AG10803 (cell line): ENCODE data around the gene EBF4.
"Not testable (repeated sequence)": the region's sequence is repeated elsewhere in the genome, so short reads cannot be mapped to it uniquely, and the experiment has no call there.

Experiments used
- DNase-seq: peaks from one replicate; pipeline ENCODE4 v3.0.0; 2010; ENCODE audit warnings: low read depth
- H3K4me3 ChIP-seq: 2 replicates; pipeline ENCODE4 v1.5.1; 2011; ENCODE audit warnings: mild to moderate bottlenecking, low read length, control low read depth
- TF ChIP-seq, protein P1 (sequence below): conservative IDR thresholded peaks from 2 replicates; pipeline ENCODE4 v1.5.1; 2011; ENCODE audit warnings: mild to moderate bottlenecking, low read length, control low read depth, inconsistent platforms

The EBF4 gene

DNA sequence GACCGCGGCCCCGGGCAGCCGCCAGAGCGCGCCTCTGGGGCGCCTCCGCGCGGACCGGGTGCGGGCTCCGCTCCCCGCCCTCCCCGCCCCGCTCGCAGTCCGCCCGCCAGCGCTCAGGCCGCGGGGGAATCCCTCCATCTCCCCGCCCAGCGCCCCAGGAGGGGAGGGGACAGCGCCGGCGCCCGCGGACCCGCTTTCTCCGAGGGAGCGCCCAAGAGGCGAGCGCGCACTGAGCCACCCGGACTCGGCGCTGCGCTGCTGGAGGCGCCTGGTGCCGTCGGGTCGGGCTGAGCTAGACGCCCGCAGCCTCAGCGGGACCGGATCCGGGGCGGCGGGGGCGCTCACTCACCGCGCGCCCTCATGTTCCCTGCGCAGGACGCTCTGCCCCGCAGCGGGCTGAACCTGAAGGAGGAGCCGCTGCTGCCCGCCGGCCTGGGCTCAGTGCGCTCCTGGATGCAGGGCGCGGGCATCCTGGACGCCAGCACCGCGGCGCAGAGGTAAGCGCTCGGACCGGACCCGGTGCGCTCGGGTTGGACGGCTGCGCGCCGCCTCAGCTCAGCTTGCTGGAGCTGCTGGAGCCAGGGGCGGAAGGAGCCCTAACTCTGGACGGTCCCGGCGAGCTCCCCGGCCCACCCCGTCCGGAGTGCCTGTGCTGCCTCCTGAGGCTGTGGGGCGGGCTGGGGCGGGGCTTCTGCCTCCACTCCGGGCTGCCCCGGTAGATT lies 867 bp downstream of the EBF4 start:
- H3K4me3 ChIP-seq: no peak overlapping the region
- TF ChIP-seq, protein P1, sequence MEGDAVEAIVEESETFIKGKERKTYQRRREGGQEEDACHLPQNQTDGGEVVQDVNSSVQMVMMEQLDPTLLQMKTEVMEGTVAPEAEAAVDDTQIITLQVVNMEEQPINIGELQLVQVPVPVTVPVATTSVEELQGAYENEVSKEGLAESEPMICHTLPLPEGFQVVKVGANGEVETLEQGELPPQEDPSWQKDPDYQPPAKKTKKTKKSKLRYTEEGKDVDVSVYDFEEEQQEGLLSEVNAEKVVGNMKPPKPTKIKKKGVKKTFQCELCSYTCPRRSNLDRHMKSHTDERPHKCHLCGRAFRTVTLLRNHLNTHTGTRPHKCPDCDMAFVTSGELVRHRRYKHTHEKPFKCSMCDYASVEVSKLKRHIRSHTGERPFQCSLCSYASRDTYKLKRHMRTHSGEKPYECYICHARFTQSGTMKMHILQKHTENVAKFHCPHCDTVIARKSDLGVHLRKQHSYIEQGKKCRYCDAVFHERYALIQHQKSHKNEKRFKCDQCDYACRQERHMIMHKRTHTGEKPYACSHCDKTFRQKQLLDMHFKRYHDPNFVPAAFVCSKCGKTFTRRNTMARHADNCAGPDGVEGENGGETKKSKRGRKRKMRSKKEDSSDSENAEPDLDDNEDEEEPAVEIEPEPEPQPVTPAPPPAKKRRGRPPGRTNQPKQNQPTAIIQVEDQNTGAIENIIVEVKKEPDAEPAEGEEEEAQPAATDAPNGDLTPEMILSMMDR: no peak
- no peak for DNase-seq

DNA sequence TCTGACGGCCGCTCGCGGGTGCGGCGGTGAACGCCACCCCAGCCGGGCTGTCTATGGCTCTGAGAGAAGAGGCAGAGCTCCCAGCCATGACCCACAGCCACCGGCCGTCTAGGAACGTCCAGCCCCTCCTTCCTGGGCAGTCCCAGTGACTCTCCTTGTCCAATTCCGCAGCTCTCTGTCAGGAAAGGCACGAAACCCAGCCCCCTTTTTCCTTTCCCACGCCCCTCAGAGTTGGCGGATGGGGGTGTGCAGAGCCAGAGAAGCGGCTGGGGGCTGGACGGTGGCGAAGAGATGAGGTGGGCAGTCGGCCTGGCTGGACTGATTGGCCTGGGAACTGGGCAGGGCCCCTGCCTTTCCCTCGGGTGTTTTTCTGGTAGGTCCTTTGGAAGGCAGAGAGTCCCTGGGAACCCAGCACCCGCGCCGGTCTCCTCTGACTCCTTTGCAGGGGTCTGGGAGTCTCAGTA lies 1.5 kb downstream of the EBF4 start:
- TF ChIP-seq, protein P1: no peak
- no peak overlapping the region for H3K4me3 ChIP-seq
- no peak for DNase-seq

DNA sequence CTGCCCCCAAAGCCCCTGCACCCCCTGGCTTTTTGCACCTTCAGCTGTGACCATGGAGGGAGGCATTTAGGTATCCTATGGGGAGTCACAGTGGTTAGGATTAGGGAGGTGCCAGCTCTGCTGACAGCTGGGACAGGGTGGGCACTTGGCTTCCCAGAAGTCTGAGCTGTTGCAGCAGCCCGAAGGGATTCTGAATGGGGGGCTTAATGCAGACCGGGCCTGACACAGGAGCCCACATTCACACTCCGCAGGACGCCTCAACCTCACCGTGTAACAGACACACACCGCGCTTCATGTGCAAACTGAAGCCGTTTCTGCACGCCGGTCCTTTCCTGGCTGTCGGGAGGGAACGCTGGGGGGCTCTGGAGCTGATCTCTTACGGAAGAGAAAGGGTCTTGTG lies 1.9 kb downstream of the EBF4 start:
- DNase-seq: no peak
- TF ChIP-seq, protein P1: no peak
- no peak overlapping the region for H3K4me3 ChIP-seq

DNA sequence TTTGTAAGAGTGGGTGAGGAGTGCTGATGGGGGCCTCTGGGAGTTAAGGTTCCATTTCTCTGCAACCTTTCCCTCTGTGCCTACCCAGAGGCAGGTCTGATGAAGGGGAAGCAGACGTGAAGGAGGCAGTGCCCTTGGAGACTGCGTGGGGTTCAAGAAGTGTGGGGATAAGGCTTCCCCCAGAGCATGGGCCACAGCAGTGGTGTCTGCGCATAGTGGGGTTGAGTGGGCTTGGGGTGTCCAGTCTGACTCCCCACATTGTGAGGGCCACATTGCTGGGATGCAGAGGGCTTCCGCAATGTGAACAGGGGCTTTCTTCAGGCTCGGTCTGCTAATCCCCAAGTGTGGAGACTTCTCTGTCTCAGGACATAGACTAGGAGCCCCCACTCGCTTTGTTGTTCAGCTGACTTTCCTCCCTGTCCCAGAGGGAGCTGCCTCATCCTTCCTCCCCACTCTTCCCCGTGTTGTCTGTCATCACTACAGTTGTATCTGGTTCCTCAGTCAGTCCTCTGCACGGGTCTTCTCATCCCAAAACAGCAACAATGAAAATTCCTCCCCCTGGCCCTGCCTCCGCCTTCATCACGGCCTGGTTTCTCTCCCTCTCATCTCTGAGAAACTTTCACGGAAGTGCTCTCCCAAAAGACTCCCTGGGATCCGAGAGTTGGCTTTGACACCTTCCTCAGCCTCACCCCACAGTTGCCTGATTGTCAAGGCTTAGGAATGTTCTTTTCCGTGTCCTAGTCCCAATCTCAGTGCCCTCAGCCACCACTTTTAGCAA lies 2.8 kb downstream of the EBF4 start:
- no peak overlapping the region for H3K4me3 ChIP-seq
- DNase-seq: no peak
- TF ChIP-seq, protein P1: no peak

DNA sequence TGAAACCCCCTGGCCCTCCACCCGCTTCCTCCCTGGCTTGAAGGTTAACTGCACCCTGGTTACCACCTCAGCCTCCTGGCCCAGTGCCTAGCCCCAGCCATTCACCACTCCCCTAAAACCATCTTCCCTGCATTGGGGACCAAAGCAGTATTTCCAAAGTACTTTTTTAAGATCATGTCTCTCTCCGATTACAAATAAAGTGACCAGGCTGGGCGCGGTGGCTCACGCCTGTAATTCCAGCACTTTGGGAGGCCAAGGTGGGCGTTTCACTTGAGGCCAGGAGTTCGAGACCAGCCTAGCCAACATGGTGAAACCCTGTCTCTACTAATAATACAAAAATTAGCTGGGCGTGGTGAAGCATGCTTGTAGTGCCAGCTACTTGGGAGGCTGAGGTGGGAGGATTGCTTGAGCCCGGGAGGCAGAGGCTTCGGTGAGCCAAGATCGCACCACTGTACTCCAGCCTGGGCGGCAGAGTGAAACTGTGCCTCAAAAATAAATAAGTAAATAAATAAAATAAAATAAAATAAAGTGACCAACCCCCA lies 3.5 kb downstream of the EBF4 start:
- DNase-seq, H3K4me3 ChIP-seq: not testable (repeated sequence)

DNA sequence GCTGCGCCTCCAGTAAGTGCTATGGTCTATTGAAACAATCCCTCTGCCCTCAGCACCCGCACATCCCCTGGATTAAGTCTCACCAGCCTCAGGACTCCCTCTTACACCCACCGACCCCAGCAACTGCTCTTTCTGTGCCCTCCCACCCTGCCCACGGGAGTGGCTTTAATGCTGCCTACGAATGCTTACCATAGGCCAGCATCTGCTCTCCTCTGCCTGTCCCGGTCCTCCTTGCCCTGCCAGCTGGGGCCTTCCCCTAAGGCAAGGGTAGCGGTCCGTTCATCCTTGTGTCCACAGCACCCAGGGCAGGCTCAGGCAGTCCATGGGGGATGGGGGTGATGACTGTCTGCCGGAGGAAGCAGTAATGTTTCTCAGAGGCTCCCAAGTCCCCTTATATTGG lies 4.1 kb downstream of the EBF4 start:
- no peak for DNase-seq

DNA sequence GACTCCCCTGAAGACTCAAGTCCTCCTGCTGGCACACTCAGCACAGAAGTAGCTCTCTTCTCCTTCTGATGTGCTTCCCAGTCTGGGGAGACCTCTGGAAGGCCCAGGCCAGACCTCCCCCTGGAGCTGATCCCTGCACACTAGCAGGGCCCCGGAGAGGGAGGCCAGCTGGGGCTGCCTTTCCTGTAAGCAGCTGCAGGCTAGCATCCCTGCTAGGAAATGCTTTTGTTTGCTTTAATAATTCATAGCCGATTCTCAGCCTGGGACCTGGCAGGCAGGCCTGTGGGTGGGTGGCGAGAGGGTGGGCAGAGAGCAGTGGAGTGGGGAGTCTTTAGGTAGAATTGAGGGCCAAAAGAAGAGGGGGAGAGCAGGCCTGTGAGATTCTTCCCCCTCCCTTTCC lies 5.2 kb downstream of the EBF4 start:
- no peak for DNase-seq
- TF ChIP-seq, protein P1: no peak
- H3K4me3 ChIP-seq: no peak overlapping the region

More for the DNA sequence above, 4.1 kb downstream of the EBF4 start:
- TF ChIP-seq, protein P1: no peak
- no peak overlapping the region for H3K4me3 ChIP-seq
